GM21367 (cell line): ENCODE measurements around the gene UBE2B.
A peak's percentile ranks its signal among the peaks of the same experiment; 100 is the strongest.

ENCODE experiments used
- ATAC-seq: cut with Tn5 transposase; IDR thresholded peaks from one replicate; pipeline ENCODE4 v1.9.1; 2021; ENCODE audit not compliant: unreplicated experiment

Gene UBE2B

GRCh38 chr5:134436523-134437339 is 65.4 kb downstream of the UBE2B start:
- ATAC-seq, result peak; percentile 86

- no peak for ATAC-seq
These were observed 66.0 kb downstream of the UBE2B start for GRCh38 chr5:134437340-134437846.

GRCh38 chr5:134437847-134438581 is 66.6 kb downstream of the UBE2B start:
- ATAC-seq, result no peak

GRCh38 chr5:134438721-134439123 is 67.4 kb downstream of the UBE2B start:
- no peak for ATAC-seq

- no peak for ATAC-seq
These were observed 67.9 kb downstream of the UBE2B start for GRCh38 chr5:134439210-134439654.

- no peak for ATAC-seq
These were observed 68.9 kb downstream of the UBE2B start for GRCh38 chr5:134440201-134440755.
